HG03558 (cell line): ENCODE data around the gene NKX6-1.

Experiments
- ATAC-seq: cut with Tn5 transposase; IDR thresholded peaks from one replicate; pipeline ENCODE4 v1.9.1; 2021; ENCODE audit warnings: moderate number of reproducible peaks; ENCODE audit not compliant: unreplicated experiment; ENCODE audit errors: extremely low read depth

Gene NKX6-1

DNA sequence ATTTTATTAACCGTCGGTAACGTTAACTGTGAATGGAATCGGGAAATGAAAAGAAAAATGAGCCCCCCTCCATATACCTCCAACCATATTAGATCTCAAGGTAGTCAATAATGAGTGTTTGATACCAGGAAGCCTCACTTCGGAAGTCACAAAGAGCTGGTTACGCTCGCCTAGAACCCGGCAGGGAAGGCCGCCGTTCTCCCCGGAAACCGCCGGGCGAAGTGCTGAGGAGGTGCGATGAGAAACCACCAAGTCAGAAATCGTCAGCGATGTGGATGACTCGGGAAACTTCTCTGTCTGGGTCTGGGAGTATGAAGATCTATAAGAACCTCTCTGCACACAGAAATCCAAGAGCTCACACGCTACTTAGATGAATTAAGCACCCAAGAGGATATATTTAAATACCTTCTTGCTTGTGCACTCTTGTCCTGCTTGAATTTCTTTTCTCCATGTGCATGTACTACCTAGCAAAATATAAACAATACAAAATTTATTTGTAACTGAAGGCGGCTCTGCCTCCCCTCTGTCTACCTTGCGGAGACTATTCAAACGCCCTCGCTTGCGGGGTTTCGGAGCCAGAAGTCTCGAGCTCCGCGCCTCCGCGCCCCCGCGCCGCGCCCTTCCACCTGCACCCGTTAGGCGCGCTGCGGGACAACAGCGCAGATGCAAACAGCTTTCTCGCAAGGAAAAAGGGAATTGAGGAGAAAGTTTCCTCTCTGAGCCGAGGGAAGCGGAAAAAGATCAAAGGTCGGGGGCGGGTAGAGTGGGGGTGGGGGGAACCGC, 17.8 kb downstream of the NKX6-1 start:
- ATAC-seq, result no peak

DNA sequence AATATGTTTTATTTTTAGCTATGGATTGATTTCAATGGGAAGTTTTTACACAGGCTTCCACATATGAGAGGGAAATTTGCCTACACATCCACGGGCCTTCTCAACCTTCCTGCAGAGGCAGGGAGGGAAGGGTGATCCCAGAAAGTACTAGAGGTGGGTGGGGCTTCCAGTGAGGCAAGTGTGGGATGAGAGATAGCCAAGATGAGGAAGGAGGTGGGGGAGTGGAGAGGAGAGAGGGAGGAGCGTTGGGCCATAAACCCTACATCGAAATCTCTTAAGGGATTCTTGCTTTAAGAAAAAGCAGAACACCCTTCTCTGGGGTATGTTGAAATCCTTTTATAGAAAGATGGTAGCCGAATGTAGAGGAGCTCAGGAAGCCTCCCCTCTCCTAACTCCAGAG, 19.0 kb downstream of the NKX6-1 start:
- no peak for ATAC-seq

DNA sequence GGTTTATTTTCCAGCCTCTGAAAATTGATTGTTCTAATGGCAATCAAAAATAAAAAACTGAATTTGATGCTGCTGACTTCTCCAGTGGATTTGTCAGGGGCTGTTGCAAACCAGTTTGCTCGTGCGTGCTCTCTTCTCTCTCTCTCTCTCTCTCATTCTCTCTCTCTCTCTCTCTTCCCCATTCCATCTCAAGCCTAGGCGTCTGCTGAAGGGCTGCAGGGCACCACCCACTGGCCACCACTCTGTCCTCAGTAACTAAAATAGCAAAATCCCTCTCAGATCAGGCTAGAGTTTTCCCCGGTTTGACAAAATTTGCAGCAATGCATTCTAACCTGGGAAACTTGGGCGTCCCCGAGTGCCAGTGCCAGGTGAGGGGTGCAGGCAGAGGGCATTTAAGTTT, 19.4 kb downstream of the NKX6-1 start:
- no peak for ATAC-seq

DNA sequence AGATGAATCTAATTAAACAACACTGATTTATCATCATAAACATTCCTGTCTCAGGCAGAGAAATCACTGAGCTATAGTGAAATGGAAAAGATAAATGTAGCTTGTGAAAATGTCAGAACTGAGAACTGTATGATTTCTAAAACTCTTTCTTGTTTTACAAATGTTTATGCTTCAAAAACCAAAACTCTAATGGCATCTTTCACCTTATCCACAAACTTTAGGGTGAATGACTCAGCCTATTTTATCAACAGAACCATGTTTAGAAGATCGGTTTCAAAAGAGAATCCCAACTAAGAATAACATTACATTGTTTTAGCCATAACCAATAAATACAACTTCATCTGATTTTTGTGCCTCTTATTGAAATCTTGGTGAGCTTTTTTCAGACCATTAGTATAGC, 21.4 kb downstream of the NKX6-1 start:
- ATAC-seq, result no peak

DNA sequence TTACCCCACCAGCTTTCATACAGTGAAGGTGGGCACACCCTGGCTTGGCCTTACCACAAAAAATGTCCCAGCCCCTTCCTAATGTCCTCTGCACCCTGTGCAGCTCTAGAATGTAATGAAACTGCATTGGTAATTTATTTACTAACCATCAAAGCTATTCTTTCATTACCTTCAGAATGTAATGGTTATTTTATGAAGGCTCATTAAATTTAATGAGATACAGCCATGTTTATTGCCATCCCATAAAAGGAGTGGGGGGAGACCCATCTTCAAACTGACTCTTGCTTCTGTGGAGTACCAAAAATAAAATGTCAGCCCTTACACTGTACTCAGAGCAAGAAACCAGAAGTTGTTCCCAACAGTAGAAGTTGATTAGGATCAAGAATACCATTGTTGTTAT, 25.0 kb downstream of the NKX6-1 start:
- ATAC-seq, result no peak

DNA sequence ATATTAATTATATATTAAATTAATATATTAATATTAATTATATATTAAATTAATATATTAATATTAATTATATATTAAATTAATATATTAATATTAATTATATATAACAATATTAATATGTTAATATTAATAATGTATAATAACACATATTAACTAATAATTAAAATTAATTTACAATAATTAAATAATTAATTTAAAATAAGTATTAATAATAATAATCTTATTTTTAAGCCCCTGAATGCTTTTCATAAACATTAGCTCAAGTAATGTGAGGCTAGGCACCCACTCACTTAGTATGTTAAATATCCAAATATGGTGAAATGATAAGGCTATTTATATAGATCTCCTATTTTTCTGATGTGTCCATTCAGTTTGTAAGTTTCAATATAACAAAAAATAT, 26.9 kb downstream of the NKX6-1 start:
- no peak for ATAC-seq

DNA sequence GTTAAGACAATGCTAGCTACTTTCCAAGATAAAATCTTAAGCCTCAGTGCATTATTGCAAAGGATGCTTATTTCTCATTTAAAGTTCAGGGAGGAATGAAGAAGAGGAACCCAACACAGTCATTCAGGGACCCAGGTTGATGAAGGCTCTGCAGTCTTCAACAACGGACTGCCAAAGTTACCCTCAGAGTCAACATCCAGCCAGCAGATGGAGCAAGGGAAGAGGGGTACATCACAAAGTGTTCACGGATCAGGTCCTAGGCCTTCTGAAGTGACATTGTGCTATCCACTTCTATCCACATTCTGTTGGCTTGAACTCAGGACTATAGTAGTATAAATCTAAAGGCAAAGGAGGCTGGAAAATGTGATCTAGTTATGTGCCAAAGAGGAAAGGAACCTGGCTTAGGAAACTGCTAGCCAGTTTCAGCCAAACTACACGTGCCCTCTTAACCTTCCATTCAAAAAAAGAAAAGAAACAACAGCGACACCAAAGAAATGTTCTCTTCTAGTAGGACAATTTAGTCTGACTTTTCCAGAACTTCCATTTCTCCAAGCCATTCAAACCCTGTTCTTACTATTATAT, 28.8 kb downstream of the NKX6-1 start:
- ATAC-seq, result no peak

DNA sequence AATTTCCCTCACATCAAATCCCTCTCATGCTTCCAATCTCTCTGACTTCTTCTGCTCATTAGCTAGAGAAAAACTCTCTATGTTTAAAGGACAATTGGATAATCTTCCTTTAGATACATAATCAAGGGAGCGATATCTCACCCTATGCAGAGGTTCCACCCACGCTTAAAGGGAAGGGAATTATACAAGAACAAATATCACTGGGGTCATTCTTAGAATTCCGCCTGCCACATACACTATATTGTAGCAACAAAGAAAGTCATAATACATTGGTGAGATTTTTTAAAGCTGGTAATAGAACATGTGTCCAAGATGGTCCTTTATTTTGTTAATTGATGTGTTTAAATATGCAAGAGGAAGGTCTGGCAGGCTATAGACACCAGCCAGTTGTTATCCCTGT, 31.5 kb downstream of the NKX6-1 start:
- ATAC-seq, result no peak

DNA sequence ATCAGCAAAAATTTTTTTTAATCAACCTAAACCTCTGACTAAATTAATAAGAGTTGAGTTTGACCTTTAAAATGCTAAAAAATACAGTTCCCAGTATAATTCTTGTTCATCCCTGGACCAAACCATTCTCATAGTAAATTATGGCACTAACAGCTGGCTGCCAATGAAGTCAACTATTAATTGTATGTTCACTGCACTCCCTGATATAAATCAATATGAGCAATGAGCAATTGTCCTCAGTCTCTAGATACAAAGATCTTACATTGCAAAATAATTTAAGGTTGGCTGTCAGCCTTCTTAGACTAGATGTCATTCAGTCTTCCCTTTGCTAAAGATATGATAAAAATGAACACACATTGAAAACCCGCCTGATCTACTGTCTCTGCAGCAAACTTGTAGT, 39.3 kb downstream of the NKX6-1 start:
- no peak for ATAC-seq

DNA sequence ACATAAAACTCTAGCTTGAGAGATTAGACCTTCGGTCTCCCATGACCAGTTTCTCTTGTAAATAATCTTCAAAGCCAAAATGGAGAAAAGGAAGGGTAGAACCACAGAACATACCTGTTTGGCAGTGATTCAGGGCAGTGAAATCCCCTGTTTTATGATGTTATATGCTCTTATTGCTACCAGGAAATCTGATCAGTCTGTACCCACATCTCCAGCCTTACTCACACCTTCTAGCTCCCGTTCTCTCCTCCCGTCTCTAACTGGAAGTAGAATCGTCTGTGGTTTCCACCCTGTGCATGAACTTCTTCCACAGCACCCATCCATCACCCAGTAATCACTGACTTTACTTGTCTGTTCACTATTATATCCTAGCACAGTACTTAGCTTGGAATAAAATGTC, 42.9 kb downstream of the NKX6-1 start:
- no peak for ATAC-seq

DNA sequence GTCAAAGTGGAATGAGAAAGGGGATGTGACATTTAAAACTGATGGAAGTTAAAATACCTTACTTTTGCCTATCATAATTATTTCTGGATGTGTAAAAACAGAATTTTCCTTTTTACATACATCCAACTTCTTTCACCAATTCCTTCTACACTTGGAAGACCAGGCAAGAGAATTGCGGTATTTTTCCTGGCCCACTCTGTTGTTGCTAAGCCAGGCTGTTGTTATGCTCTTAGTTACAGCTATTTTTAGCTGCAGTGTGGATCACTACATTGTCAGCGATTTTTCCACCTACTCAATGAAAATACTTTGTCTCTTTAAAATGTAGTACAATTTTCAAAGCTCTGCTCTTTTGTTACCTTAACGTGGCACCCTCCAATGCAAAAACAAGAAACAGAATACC, 43.4 kb downstream of the NKX6-1 start:
- ATAC-seq, result no peak

DNA sequence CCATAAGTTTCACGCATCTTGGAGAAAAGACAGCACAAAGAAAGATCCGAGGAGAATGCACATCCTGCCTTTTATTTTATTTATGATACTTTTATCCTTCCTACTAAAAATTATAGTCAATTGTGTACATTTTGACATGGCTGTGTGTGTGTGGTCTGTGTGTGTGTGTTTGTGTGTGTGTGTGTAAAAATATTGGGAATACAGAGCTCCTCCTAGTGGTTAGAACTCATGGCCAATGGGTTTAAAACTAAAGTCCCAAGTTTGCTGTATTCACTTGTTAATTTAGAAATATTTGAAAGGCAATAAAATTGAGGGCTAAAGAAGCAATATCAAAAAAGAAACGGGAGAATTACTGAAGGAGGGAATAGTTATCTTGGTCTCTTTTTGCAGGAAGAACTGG, 47.5 kb downstream of the NKX6-1 start:
- ATAC-seq, result no peak

DNA sequence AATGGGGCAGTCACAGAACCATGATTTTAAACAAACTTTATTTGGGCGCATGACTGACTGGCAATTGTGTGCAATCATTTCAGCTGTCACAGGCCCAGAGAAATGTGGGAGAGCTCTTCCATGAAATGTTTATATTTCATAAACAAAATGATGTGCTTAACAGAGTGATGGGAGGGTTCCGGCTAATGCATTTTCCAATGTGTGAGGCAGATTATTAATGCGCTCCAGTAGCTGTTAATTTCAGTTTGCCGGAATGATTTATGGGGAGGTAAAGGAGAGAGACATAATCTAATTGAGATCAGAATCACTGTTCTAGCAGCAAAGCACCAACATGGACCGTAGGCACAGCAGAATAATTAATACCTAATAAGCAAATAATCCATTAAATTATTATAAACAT, 55.6 kb downstream of the NKX6-1 start:
- no peak for ATAC-seq

DNA sequence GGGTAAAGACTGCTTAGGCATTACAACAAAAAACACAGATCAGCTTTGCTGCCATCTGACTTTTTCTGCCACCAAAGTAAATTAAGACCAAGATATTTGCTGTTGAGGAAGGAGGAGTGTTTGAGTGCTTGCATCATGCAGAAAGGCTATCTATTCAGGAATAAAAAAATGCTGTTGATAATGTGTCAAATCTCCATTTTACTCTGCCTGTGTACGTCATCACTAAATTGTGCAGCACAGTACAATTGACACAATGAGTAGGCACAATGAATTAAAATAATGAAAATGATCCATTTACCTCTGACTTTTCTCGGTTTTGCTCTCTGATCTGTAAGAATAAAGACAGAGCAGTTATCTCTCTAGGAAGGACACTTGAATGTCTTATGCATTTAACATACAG, 56.3 kb downstream of the NKX6-1 start:
- no peak for ATAC-seq
